T-helper 17 cell (primary cell): ENCODE results near the gene DLG1. TPM values are rescaled to one million over a fixed set of nuclear protein-coding genes. Genes with fewer than 3 reads are reported as not detected.
"Not testable (repeated sequence)": the region's sequence is repeated elsewhere in the genome, so short reads cannot be mapped to it uniquely, and the experiment has no call there.

Source experiments
- ATAC-seq: fragments of 150-1000 bp; cut with Tn5 transposase; 2 replicates; pipeline ENCODE4 v1.10.0; 2021; ENCODE audit warnings: mild to moderate bottlenecking, moderate library complexity
- DNase-seq, 3 donors: peaks; one replicate each; pipeline versions ENCODE4 v3.0.0 to v3.0.0-alpha.2; 2020 to 2021
- H3K9me3 ChIP-seq: one replicate; pipeline ENCODE4 v1.7.0; 2013; ENCODE audit warnings: low read length, mild to moderate bottlenecking; ENCODE audit not compliant: control insufficient read depth, poor library complexity, severe bottlenecking
- H3K27ac Mint-ChIP-seq: one replicate; pipeline ENCODE4 v1.8.0; 2022; ENCODE audit warnings: mild to moderate bottlenecking, moderate library complexity, mixed read lengths
- H3K27me3 Mint-ChIP-seq: one replicate; pipeline ENCODE4 v1.8.0; 2022; ENCODE audit warnings: mixed read lengths
- H3K36me3 Mint-ChIP-seq: one replicate; pipeline ENCODE4 v1.8.0; 2022; ENCODE audit warnings: low read depth, mixed read lengths
- H3K4me1 Mint-ChIP-seq: one replicate; pipeline ENCODE4 v1.8.0; 2022; ENCODE audit warnings: mild to moderate bottlenecking, mixed read lengths
- H3K4me3 Mint-ChIP-seq: one replicate; pipeline ENCODE4 v1.8.0; 2022; ENCODE audit warnings: mild to moderate bottlenecking, moderate library complexity, mixed read lengths
- total RNA-seq, 4 donors: library from RNA in 2 of 4; stranded (reverse) in 2 of 4; gene quantifications; one replicate each; pipeline ENCODE4 v1.2.3 and lab custom pipeline; 2022 to 2026

The DLG1 gene
- total RNA-seq, 2 donors from 2014 or later, result 87.5 to 99.7 TPM

DNA sequence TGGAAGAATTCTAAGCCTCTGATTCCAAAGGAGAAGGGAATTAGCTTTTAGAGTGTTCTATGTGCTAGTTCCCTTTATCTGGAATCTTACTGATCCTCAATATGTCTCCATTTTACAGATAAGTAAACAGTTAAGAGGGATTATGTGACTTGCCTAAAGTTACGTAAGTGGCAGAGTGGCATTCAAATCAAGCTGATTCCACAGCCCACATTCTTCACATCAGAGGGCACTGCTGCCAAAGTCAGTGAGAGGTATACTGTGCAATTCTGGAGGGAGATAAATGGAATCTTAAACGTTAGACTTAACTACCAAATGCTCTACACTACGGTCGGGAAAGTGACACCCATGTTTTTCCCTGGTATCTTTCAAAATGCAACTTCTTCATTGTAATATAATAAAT lies 257.8 kb downstream of the DLG1 start:
- no peaks in the 10 kb centered on the region for H3K36me3 Mint-ChIP-seq
- no peak overlapping the region for H3K4me3 Mint-ChIP-seq
- ATAC-seq, result no peak
- no peaks in the 10 kb centered on the region for H3K9me3 ChIP-seq
- no peak overlapping the region for H3K27ac Mint-ChIP-seq
- no peaks in the 10 kb centered on the region for H3K27me3 Mint-ChIP-seq
- peaks cover 7% of the 10 kb centered on the region for H3K4me1 Mint-ChIP-seq
- DNase-seq, result no peak

DNA sequence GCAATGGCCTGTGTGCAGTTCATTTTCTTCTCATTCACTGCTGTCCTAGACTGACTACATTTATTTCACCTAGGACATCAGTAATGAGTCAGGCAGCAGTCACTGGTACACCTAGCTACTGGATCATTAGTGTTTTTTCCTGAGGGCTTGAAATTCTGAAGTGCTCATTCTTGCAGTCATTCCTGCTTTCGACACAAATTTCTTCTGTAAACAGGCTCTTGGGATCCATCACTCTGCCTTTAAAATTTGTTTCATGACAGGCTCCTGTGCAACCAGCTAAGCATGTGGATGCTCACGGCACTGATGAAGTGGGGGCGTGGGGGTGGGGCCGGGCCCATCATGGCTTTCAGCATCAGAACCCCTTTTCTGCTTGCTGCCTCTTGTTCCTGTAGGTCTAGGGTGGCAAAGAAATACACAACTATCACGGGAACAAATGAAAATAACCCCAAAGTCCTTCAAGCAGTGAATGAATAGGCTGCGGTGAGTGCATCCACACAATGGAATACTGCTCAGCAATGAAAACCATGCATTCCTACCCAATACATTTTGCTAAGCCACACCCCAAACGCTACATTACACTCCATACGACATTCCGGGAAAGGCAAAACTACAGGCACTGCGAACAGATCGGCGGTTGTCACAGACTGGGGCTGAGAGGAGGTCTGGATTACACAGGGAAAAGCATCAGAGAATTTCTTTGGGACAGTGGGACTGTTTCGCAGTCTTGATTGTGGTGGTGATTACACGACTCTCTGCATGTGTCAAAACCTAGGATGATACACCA lies 259.5 kb downstream of the DLG1 start:
- H3K27me3 Mint-ChIP-seq, result peaks cover 6% of the 10 kb centered on the region
- no peak overlapping the region for H3K4me3 Mint-ChIP-seq
- no peak for ATAC-seq
- H3K4me1 Mint-ChIP-seq, result peaks cover 7% of the 10 kb centered on the region
- no peaks in the 10 kb centered on the region for H3K9me3 ChIP-seq
- H3K27ac Mint-ChIP-seq, result no peak overlapping the region
- no peaks in the 10 kb centered on the region for H3K36me3 Mint-ChIP-seq
- DNase-seq, result no peak

DNA sequence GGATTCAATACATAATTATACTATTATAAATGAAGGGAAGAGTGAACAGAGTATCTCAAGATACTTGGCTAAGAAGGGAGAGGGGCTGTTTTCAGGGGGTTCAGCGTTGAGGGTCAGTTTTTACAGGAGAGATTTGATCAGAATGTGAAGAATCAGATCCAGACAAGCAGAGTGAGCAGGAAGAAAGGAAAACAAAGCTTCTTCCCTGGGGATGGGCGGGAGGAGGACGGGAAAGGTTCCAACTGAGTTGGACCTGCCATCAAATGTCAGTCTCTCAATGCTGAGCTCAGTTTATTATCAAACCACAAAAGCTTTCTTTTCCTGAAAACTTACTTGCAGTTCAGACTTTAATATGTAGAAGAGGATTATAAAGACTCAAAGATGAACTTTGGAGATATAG lies 262.8 kb downstream of the DLG1 start:
- H3K27me3 Mint-ChIP-seq, result peaks cover 6% of the 10 kb centered on the region
- no peak for ATAC-seq
- no peaks in the 10 kb centered on the region for H3K9me3 ChIP-seq
- no peaks in the 10 kb centered on the region for H3K36me3 Mint-ChIP-seq
- H3K4me1 Mint-ChIP-seq, result peaks cover 7% of the 10 kb centered on the region
- peak overlapping the region; percentile 44 for H3K27ac Mint-ChIP-seq
- no peak for DNase-seq
- H3K4me3 Mint-ChIP-seq, result peak overlapping the region; percentile 25

DNA sequence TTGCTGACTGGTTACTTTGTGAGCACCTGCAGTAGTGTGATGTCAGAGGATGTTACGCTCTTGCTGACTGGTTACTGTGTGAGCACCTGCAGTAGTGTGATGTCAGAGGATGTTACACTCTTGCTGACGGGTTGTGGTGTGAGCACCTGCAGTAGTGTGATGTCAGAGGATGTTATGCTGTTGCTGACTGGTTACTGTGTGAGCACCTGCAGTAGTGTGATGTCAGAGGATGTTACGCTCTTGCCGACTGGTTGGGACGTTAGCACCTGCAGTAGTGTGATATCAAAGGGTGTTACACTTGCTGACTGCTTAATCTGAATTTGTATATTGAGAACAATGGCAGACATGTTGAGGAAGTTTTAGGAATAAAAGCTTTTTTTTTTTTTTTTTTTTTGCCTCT lies 263.6 kb downstream of the DLG1 start:
- not testable (repeated sequence) for H3K27me3 Mint-ChIP-seq, DNase-seq, H3K4me3 Mint-ChIP-seq, ATAC-seq, H3K36me3 Mint-ChIP-seq, H3K9me3 ChIP-seq
- Mint-ChIP-seq H3K4me1 (peaks cover 12% of the 10 kb centered on the region), H3K27ac (peak overlapping the region; percentile 44)

DNA sequence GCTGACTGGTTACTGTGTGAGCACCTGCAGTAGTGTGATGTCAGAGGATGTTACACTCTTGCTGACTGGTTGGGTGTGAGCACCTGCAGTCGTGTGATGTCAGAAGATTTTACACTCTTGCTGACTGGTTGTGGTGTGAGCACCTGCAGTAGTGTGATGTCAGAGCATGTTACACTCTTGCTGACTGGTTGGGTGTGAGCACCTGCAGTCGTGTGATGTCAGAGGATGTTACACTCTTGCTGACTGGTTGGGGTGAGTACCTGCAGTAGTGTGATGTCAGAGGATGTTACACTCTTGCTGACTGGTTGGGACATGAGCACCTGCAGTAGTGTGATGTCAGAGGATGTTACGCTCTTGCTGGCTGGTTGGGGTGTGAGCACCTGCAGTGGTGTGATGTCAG lies 264.6 kb downstream of the DLG1 start:
- not testable (repeated sequence) for H3K27me3 Mint-ChIP-seq, H3K4me1 Mint-ChIP-seq, DNase-seq, H3K4me3 Mint-ChIP-seq, ATAC-seq, H3K27ac Mint-ChIP-seq, H3K9me3 ChIP-seq, H3K36me3 Mint-ChIP-seq

DNA sequence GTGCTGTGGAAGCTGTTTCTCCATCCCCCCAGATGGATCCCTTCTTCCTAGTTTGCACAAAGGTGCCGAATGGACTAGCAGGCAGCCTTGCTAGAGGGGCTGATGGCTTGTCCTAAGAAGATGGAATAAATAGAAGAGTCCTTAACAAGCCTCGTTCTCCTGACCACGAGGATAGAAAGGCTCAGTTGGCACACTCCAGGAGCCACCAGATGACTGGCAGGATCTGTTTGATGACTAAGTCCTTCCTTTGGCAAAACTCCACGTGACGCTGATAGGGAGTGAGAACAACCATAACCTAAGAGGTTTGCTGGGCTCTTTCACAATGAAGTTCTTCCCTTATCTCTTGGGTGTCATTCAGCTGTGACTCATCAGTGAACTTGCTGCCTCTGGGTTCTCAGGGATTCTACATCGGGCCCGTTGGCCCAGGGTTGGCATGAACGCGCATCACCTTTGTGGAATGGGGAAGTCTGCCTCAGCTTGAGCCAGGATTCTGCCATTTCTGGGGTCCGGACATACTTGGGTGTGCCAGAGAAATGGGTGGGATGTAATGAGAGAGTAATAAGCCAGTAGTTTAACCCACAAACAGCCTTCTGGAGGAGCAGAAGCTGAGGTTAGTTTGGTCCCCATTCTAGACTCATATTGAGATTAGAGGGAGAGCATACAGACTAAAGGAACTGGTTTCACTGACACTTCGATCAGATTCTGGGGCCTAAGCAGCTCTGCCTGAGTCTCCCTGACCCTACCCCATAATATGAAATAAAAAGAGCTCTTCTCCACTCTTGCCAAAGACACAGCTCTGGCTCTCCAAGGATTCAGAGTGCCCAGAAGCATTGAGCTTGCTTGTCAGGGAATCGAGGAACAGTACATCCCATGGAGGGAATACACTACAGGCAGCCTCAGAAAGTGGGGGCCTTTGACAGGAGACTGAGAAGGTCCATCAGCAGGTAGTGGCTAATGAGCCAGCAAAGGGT lies 266.8 kb downstream of the DLG1 start:
- no peaks in the 10 kb centered on the region for H3K36me3 Mint-ChIP-seq
- H3K9me3 ChIP-seq, result no peaks in the 10 kb centered on the region
- H3K4me3 Mint-ChIP-seq, result peak overlapping the region; percentile 70
- DNase-seq, result no peak
- H3K4me1 Mint-ChIP-seq, result peaks cover 5% of the 10 kb centered on the region
- peaks cover 6% of the 10 kb centered on the region for H3K27me3 Mint-ChIP-seq
- ATAC-seq, result no peak
- H3K27ac Mint-ChIP-seq, result no peak overlapping the region

DNA sequence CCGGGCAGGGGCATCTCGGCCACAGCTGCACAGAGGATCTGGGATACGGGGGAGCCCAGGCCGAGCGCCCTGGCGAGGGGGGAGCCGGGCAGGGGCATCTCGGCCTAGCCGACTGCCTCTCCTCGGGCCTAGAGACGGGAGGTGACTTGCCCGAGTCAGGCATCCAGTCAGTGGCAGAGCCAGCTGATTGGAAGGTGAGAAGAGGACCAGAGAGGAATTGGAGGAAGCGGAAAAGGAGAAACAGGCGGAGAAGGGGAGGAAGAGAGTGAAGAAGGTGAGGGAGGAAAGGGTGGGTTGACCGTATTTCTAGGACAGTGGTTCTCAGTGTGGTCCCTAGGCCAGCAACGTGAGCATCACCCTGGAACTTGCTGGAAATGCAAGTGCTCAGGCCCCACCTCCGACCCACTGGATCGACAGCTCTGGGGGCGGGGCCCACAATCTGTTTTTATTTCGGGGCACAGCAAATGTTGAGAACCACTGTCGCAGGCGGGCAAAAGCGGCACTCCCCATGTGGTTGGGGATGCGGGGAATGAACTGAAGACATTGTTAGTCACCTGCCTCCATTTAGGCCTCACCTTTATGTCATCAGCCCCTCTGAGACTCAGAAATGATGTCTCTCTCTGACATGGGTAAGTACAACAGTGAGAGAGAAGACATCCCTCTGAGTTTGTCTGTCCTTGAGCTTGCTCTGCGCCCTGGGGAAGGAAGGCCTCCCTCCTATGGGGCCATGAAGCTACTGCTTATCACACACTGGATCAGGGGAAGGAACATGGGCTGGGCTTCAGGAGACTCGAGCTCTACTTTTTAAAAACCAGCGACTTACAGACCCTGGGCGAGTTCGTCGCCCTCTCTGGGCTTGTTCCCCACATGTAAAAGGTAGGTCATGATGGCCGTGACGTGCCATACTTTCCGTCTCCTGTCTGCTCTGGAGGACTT lies 267.8 kb downstream of the DLG1 start:
- H3K36me3 Mint-ChIP-seq, result no peaks in the 10 kb centered on the region
- ATAC-seq, result no peak
- no peaks in the 10 kb centered on the region for H3K9me3 ChIP-seq
- H3K27me3 Mint-ChIP-seq, result peaks cover 8% of the 10 kb centered on the region
- H3K4me1 Mint-ChIP-seq, result peaks cover 5% of the 10 kb centered on the region
- no peak for DNase-seq
- H3K4me3 Mint-ChIP-seq, result peak overlapping the region; percentile 70
- H3K27ac Mint-ChIP-seq, result no peak overlapping the region

DNA sequence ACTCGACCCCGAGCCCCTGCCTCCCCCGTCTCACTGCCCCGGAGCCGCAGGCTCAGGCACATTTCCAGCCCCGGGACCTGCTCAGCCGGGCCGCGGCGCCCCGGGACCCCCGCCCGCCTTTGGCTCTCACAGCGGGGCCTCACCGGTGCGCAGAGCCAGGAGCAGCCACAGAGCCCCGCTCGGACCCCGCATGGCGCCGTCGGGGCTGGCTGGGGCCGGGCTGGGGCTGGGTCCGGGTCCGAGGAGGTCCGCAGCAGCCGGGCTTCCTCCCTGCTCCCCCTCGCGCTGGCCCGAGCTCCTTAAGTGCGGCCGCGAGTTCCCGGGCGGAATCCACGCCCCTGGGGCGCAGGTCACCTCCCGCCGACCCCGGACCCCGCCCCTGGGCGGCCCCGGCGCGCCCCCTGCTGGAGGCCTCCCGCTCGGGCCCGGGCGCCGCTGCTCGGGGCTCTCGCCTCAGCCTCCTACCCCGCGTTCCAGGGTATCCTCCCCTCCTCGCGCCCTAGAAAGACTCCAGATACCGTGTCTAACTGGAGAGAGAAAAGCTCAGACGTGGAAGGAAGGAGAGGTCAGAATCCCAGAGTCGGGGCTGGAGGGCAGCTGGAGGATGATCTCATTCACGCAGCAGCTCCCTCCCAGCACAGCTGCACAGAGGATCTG lies 268.8 kb downstream of the DLG1 start, which contains the start of gene MELTF:
TSS of gene MELTF (minus strand) at position 307 of the 657 bp plus-strand sequence. CDS start at position 192, 115 bp downstream.
- ATAC-seq, result peak; percentile 93
- peak; percentile 66 to 77 (median 75) for DNase-seq
- peaks cover 7% of the 10 kb centered on the region for H3K4me1 Mint-ChIP-seq
- peaks cover 6% of the 10 kb centered on the region for H3K27me3 Mint-ChIP-seq
- H3K9me3 ChIP-seq, result no peaks in the 10 kb centered on the region
- H3K27ac Mint-ChIP-seq, result no peak within 1 kb of the TSS
- H3K36me3 Mint-ChIP-seq, result no peaks in the 10 kb centered on the region
- H3K4me3 Mint-ChIP-seq, result peak within 1 kb of the TSS; percentile 81

DNA sequence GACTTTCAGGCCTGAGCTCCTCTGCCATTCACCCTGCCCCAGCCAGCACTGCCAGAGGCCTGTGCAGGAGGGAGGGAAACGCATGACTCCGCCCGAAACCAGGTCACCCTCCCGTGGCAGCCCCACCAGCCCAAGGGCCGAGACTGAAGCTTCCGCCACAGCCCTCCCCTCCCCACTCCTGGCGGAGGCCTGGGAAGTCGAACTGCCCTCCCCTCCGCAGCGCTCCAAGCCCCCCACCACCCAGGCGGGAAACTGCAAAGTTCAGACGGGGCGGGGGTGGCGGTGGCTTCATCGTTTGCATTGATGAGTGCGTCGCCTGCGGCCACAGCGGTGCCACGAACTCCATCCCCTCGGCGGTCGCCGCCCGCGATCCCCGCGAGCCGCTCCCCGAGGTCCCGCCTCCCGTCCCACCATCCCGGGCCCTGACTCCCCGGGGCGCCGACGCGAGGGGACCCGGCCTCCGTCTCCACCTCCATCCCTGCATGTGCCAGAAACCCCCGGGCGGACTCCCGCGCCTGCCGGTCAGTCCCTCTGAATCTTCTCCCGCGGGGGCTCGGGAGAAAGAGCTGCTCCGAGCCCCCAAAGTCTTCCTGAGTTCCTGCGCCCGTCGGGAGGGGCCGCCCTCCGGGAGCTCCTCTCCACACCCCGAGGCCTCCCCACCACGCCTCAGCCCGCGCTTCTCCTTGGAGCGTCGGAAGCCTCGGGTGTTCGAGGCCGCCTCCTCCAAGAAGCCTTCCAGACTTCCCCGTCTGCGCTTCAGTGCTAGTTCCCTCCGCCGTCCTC lies 269.5 kb downstream of the DLG1 start:
- Mint-ChIP-seq H3K4me1 (peaks cover 8% of the 10 kb centered on the region), H3K4me3 (peak overlapping the region; percentile 81), H3K36me3 (no peaks in the 10 kb centered on the region), H3K27ac (no peak overlapping the region), H3K27me3 (peaks cover 6% of the 10 kb centered on the region)
- no peaks in the 10 kb centered on the region for H3K9me3 ChIP-seq
- DNase-seq, result no peak
- peak; percentile 33 for ATAC-seq

DNA sequence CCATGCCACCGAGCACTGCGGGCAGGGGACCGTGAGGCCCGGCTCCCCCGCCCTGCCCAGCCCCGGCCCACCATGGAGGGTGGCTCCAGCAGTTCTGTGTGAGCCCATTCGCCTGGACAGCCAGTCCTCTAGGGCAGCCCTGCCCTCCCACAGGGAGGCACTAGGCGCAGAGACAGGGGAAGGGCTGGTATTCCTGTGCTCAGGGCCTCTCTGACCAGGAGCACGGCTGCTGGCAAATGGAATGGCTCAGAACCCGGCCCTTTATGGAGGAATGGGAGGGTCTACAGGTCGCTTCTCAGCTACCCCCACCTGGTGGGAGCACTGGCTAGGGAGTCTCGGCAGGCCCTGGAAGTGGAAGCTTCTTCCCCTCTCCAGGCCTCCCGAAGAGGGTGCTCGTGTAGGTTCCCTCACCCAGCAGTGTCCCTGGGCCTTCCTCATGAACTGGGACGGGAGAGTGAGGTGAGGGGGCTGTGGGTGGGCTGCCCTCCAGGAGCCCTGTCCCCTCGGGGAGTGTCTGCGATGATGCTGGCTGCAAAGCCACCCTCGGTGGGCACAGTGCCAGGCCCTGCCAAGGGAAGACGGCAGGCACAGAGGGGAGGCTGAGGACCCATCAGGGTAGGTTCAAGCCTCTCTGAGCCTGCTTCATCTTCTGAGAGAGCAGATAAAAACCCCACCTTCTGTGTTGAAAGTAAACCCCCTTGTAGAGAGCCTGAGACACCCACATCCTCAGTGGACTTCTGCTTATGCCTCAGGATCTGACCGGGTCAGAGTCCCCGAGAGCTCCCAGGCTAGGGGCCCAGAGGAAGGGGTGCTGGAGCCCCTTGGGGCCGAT lies 270.3 kb downstream of the DLG1 start:
- H3K9me3 ChIP-seq, result no peaks in the 10 kb centered on the region
- H3K36me3 Mint-ChIP-seq, result no peaks in the 10 kb centered on the region
- no peak for DNase-seq
- no peak overlapping the region for H3K27ac Mint-ChIP-seq
- H3K4me1 Mint-ChIP-seq, result peaks cover 13% of the 10 kb centered on the region
- peaks cover 12% of the 10 kb centered on the region for H3K27me3 Mint-ChIP-seq
- no peak for ATAC-seq
- H3K4me3 Mint-ChIP-seq, result peak overlapping the region; percentile 81
